ENCODE results near the gene CEMIP. TPM values are rescaled to one million over a fixed set of nuclear protein-coding genes. Genes with fewer than 3 reads are reported as not detected.

CEMIP gene
- total RNA-seq, 2 donors from 2014 or later = 2.2 TPM; not detected in 1

DNA sequence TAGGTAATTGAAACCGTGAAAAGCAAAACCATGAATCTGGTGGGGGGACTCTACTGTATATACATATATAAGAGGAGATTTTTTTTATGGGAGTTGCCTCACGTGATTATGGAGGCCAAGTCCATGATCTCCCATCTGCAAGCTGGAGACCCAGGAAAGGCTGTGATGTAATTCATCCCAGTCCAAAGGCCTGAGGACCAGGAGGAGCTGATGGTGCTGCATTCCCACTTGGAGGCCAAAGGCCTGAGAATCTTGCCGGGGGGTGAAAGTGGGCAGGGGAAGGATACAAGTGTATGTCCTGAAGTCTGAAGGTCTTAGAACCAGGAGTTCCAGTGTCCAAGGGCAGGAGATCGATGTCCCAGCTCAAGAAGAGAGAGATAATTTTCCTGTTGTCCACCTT lies 37.1 kb upstream of the CEMIP start:
- Mint-ChIP-seq H3K27me3 (ENCODE audit: insufficient read depth) (no peaks in the 10 kb centered on the region), H3K9me3 (peaks cover 8% of the 10 kb centered on the region), H3K36me3 (ENCODE audit: low read depth) (peaks cover 8% of the 10 kb centered on the region), H3K4me3 (no peak overlapping the region), H3K27ac (no peak overlapping the region), H3K4me1 (peaks cover 2% of the 10 kb centered on the region)
- Histone ChIP-seq H3K36me3 (ENCODE audit: control insufficient read depth, insufficient read depth, low read length) (no peaks in the 10 kb centered on the region), H3K4me3 (ENCODE audit: low read length) (no peak overlapping the region), H3K4me1 (ENCODE audit: control insufficient read depth, insufficient read depth, low read length) (no peaks in the 10 kb centered on the region), H3K9ac (ENCODE audit: extremely low read depth, low read length, poor library complexity, severe bottlenecking) (no peak overlapping the region), H3K9me3 (ENCODE audit: control insufficient read depth, low read length) (no peaks in the 10 kb centered on the region), H3K27me3 (ENCODE audit: control insufficient read depth, insufficient read depth, low read length, poor library complexity, severe bottlenecking) (no peaks in the 10 kb centered on the region), H3K27ac (ENCODE audit: low read depth, low read length) (no peak overlapping the region)
- TF ChIP-seq, protein P1, sequence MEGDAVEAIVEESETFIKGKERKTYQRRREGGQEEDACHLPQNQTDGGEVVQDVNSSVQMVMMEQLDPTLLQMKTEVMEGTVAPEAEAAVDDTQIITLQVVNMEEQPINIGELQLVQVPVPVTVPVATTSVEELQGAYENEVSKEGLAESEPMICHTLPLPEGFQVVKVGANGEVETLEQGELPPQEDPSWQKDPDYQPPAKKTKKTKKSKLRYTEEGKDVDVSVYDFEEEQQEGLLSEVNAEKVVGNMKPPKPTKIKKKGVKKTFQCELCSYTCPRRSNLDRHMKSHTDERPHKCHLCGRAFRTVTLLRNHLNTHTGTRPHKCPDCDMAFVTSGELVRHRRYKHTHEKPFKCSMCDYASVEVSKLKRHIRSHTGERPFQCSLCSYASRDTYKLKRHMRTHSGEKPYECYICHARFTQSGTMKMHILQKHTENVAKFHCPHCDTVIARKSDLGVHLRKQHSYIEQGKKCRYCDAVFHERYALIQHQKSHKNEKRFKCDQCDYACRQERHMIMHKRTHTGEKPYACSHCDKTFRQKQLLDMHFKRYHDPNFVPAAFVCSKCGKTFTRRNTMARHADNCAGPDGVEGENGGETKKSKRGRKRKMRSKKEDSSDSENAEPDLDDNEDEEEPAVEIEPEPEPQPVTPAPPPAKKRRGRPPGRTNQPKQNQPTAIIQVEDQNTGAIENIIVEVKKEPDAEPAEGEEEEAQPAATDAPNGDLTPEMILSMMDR (conservative IDR thresholded peaks at IDR 0.05) = no peak
- no peak for DNase-seq
- WGBS, 2 experiments (ENCODE audit: insufficient coverage in 1 of 2, insufficient read length in 1 of 2) = 97 to 100% methylated on average over 3 to 4 of the region's 4 CpGs

DNA sequence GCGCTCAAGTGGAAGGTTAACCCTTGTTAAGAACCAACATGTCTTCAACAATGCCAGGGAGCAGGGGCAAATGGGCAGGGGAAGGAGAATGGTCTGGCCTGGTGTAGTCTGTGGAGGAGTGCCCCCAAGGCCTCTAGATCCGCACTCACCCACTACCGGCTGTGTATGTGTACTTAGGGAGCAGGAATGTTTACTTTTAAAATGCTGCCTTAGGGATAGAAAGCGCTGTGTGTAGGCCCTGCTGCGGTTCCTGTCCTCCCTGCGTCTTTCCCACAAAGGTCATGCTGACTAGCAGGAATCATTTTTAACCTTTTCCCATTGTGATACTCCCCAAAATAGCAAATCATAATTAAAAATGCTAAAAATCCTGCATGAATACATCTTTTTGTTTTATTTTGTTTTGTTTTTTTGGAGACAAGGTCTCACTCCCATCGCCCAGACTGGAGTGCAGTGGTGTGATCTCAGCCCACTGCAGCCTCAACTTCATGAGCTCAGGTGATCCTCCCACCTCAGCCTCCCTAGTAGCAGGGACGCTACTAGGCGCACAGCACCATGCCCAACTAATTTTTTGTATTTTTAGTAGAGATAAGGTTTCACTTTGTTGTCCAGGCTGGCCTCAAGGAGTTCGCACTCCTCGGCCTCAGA lies 35.9 kb upstream of the CEMIP start:
- H3K36me3 Mint-ChIP-seq (ENCODE audit: low read depth) = peaks cover 8% of the 10 kb centered on the region

DNA sequence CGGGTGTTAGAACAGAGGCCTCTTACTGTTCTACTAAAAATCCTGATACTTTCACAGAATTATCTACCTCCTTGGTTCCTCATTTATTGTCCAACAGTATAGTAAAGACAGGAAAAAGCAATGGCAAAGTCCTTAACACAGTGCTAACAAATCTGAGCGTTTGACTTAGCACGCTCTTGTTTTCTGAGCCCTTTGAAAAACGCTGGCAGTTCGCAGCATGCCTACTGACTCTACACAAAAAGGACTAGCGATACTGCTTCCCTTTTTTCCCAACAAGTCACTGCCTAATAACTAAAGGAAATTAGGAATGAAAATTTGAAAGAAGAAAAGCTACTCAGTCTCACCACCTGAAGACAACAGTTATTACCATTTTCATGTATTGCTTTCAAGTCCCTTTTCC lies 34.8 kb upstream of the CEMIP start:
- Mint-ChIP-seq H3K27ac (no peak overlapping the region), H3K4me3 (no peak overlapping the region), H3K36me3 (ENCODE audit: low read depth) (peaks cover 5% of the 10 kb centered on the region), H3K27me3 (ENCODE audit: insufficient read depth) (no peaks in the 10 kb centered on the region), H3K9me3 (no peaks in the 10 kb centered on the region), H3K4me1 (peaks cover 8% of the 10 kb centered on the region)
- DNase-seq = no peak
- WGBS, 2 experiments (ENCODE audit: insufficient coverage in 1 of 2, insufficient read length in 1 of 2) = 50 to 52% methylated on average over 3 to 6 of the region's 6 CpGs
- no peaks in the 10 kb centered on the region for H3K27me3 ChIP-seq (ENCODE audit: control insufficient read depth, insufficient read depth, low read length, poor library complexity, severe bottlenecking)
- TF ChIP-seq, protein P1 (conservative IDR thresholded peaks at IDR 0.05) = no peak
- H3K9me3 ChIP-seq (ENCODE audit: control insufficient read depth, low read length) = no peaks in the 10 kb centered on the region
- no peak overlapping the region for H3K4me3 ChIP-seq (ENCODE audit: low read length)
- no peak overlapping the region for H3K9ac ChIP-seq (ENCODE audit: extremely low read depth, low read length, poor library complexity, severe bottlenecking)
- peak overlapping the region; percentile 70 for H3K27ac ChIP-seq (ENCODE audit: low read depth, low read length)
- H3K36me3 ChIP-seq (ENCODE audit: control insufficient read depth, insufficient read depth, low read length) = peaks cover under 1% of the 10 kb centered on the region
- no peaks in the 10 kb centered on the region for H3K4me1 ChIP-seq (ENCODE audit: control insufficient read depth, insufficient read depth, low read length)

More for the DNA sequence above, 35.9 kb upstream of the CEMIP start:
- Mint-ChIP-seq H3K4me1 (peaks cover 8% of the 10 kb centered on the region), H3K9me3 (peaks cover 6% of the 10 kb centered on the region), H3K27me3 (ENCODE audit: insufficient read depth) (no peaks in the 10 kb centered on the region), H3K4me3 (no peak overlapping the region), H3K27ac (no peak overlapping the region)
- DNase-seq = no peak
- Histone ChIP-seq H3K36me3 (ENCODE audit: control insufficient read depth, insufficient read depth, low read length) (no peaks in the 10 kb centered on the region), H3K4me1 (ENCODE audit: control insufficient read depth, insufficient read depth, low read length) (no peaks in the 10 kb centered on the region), H3K9me3 (ENCODE audit: control insufficient read depth, low read length) (no peaks in the 10 kb centered on the region), H3K4me3 (ENCODE audit: low read length) (no peak overlapping the region), H3K9ac (ENCODE audit: extremely low read depth, low read length, poor library complexity, severe bottlenecking) (no peak overlapping the region), H3K27me3 (ENCODE audit: control insufficient read depth, insufficient read depth, low read length, poor library complexity, severe bottlenecking) (no peaks in the 10 kb centered on the region), H3K27ac (ENCODE audit: low read depth, low read length) (peak overlapping the region; percentile 70)
- WGBS, 2 experiments (ENCODE audit: insufficient coverage in 1 of 2, insufficient read length in 1 of 2) = 87 to 95% methylated on average over 7 to 11 of the region's 11 CpGs
- TF ChIP-seq, protein P1 (conservative IDR thresholded peaks at IDR 0.05) = no peak
